ENCODE measurements around the gene TM7SF3.
"Not testable (repeated sequence)": the region's sequence is repeated elsewhere in the genome, so short reads cannot be mapped to it uniquely, and the experiment has no call there.

TM7SF3 gene

GRCh38 chr12:27052176-27052575, 38.0 kb upstream of the TM7SF3 start:
- TF ChIP-seq, protein P1, sequence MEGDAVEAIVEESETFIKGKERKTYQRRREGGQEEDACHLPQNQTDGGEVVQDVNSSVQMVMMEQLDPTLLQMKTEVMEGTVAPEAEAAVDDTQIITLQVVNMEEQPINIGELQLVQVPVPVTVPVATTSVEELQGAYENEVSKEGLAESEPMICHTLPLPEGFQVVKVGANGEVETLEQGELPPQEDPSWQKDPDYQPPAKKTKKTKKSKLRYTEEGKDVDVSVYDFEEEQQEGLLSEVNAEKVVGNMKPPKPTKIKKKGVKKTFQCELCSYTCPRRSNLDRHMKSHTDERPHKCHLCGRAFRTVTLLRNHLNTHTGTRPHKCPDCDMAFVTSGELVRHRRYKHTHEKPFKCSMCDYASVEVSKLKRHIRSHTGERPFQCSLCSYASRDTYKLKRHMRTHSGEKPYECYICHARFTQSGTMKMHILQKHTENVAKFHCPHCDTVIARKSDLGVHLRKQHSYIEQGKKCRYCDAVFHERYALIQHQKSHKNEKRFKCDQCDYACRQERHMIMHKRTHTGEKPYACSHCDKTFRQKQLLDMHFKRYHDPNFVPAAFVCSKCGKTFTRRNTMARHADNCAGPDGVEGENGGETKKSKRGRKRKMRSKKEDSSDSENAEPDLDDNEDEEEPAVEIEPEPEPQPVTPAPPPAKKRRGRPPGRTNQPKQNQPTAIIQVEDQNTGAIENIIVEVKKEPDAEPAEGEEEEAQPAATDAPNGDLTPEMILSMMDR (conservative IDR thresholded peaks at IDR 0.05), result no peak
- H3K27ac ChIP-seq, result no peak overlapping the region

DNA sequence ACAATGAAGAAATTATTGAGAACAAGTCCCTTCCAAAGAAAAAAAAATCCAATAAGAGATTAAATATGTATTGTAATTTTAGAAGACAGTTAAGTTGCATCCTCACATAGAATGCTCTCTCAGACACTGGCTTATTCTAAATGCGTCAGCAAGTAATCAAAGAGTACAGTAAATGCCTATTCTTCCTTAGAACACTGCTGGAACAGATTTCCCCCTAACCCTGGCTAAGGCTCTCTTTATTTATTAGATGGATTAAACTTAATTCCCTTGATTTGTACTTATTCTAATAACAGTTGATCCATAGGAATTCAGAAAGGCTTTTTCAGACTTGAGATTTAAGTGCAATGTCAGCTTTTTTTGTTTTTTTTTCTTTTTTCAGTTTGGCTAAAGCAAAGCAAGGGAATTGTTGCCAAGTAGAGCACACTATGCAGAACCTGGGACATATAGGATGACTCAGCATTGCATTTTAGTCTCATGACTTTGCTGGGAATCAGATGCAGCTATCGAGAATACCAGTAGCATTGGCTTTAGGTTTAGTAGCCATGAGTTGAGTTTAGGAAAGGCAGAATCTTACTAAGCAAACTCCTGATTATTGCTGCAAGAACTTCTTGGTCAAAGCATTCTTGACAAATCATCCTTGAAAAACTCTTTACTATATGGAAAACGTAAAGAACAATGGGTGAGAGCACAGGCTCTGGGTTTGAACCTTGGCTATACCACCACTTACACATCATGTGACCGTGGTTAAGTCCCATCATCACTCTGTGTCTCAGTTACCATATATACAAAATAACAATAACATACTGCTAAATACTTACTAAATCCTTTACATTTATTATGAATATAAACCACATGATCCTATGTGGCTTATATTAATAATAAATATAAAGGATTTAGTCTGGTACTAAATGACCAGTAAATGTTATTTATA, 34.9 kb upstream of the TM7SF3 start:
- TF ChIP-seq, protein P1 (conservative IDR thresholded peaks at IDR 0.05), result no peak
- H3K27ac ChIP-seq, result no peak overlapping the region

- H3K27ac ChIP-seq, result not testable (repeated sequence)
These were observed 27.8 kb upstream of the TM7SF3 start for GRCh38 chr12:27042018-27042417.

- H3K27ac ChIP-seq, result not testable (repeated sequence)
These were observed 26.5 kb upstream of the TM7SF3 start for GRCh38 chr12:27040637-27041036.

- TF ChIP-seq, protein P1 (conservative IDR thresholded peaks at IDR 0.05), result no peak
- no peak overlapping the region for H3K27ac ChIP-seq
These were observed 20.6 kb upstream of the TM7SF3 start for GRCh38 chr12:27034607-27035293.

DNA sequence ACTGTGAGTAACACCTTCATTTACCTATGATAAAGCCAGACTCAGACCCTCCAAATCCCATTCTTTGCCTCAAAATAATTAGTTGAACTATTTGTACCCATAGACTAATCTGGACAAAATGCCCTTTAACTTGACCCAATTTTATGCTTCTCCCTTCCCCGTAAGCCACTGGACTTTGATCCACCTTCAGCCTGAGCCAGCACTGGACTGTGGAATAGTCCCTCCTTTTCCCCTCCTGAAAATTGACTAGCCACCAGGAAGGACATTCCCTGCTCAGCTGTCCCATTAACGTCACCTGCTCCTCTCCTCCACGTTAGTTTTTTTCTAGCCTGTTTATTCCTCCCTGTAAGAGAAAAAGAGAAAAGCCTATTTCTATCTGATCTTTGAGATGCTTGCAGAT, 18.5 kb upstream of the TM7SF3 start:
- H3K27ac ChIP-seq, result no peak overlapping the region
- TF ChIP-seq, protein P1 (conservative IDR thresholded peaks at IDR 0.05), result no peak

DNA sequence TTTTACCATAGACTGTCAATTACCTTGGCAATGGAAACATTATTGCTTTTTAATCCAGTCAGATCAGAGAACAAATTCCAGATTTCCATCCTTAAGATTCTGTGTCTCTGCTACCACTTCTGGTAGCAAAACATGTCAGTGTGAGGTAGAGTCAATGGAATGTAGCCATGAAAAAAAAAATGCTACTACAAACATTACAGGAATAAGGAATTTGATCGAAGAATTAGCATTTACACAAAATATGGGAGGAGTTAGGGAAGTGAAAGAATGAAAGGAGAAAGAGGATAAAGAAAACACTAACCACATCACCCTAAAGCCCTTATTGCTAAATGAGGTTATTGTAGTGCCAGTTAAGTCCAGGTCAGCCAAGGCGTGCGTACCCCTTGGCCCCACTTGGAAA, 17.3 kb upstream of the TM7SF3 start:
- TF ChIP-seq, protein P1 (conservative IDR thresholded peaks at IDR 0.05), result no peak
- H3K27ac ChIP-seq, result no peak overlapping the region

- TF ChIP-seq, protein P1 (conservative IDR thresholded peaks at IDR 0.05), result no peak
- H3K27ac ChIP-seq, result no peak overlapping the region
These were observed 12.1 kb upstream of the TM7SF3 start for GRCh38 chr12:27026257-27026656.

All from VCaP (cell line).